ENCODE results near the gene NOP9. TPM values are rescaled to one million over a fixed set of nuclear protein-coding genes. Genes with fewer than 3 reads are reported as not detected.
"Not testable (repeated sequence)": the region's sequence is repeated elsewhere in the genome, so short reads cannot be mapped to it uniquely, and the experiment has no call there.

NOP9 gene
- polyA plus RNA-seq, 3 donors from 2014 or later: 1.4 to 2.4 TPM; not detected in 1

- H3K4me3 Mint-ChIP-seq: no peak overlapping the region
- H3K4me1 Mint-ChIP-seq: no peaks in the 10 kb centered on the region
- H3K27ac Mint-ChIP-seq: no peak overlapping the region
- no peak for DNase-seq
- H3K27me3 Mint-ChIP-seq (ENCODE audit: low read depth in 3 of 3): peaks cover 9 to 18% (median 13%) of the 10 kb centered on the region in 3 donors
- peaks cover 0 to 3% (median 0%) of the 10 kb centered on the region in 6 donors for H3K9me3 Mint-ChIP-seq
- no peaks in the 10 kb centered on the region for H3K36me3 Mint-ChIP-seq
Measured at GRCh38 chr14:24349742-24350141, 50.1 kb downstream of the NOP9 start.

GRCh38 chr14:24351517-24351916 lies 51.9 kb downstream of the NOP9 start:
- peaks cover 0 to 3% (median 0%) of the 10 kb centered on the region in 6 donors for H3K9me3 Mint-ChIP-seq
- H3K27me3 Mint-ChIP-seq (ENCODE audit: low read depth in 3 of 3): peaks cover 6 to 18% (median 11%) of the 10 kb centered on the region in 3 donors
- no peak overlapping the region for H3K4me3 Mint-ChIP-seq
- no peak overlapping the region for H3K27ac Mint-ChIP-seq
- no peaks in the 10 kb centered on the region for H3K4me1 Mint-ChIP-seq
- H3K36me3 Mint-ChIP-seq: no peaks in the 10 kb centered on the region
- no peak for DNase-seq

- no peak for DNase-seq
- Mint-ChIP-seq H3K9me3 (peaks cover 0 to 3% (median 0%) of the 10 kb centered on the region in 6 donors), H3K27me3 (ENCODE audit: low read depth in 3 of 3) (peaks cover 6 to 21% (median 8%) of the 10 kb centered on the region in 3 donors), H3K4me1 (no peaks in the 10 kb centered on the region), H3K4me3 (no peak overlapping the region), H3K36me3 (no peaks in the 10 kb centered on the region), H3K27ac (no peak overlapping the region)
Measured at GRCh38 chr14:24353559-24354481, 54.2 kb downstream of the NOP9 start.

- not testable (repeated sequence) for H3K4me3 Mint-ChIP-seq, DNase-seq
- H3K27me3 Mint-ChIP-seq (ENCODE audit: low read depth in 3 of 3): peaks cover 6 to 19% (median 8%) of the 10 kb centered on the region in 3 donors
Measured at GRCh38 chr14:24354482-24354825, 54.8 kb downstream of the NOP9 start.

GRCh38 chr14:24355009-24355408 lies 55.4 kb downstream of the NOP9 start:
- Mint-ChIP-seq H3K4me1 (no peaks in the 10 kb centered on the region), H3K27ac (no peak overlapping the region), H3K27me3 (ENCODE audit: low read depth in 3 of 3) (peaks cover 8 to 15% (median 12%) of the 10 kb centered on the region in 3 donors), H3K4me3 (no peak overlapping the region), H3K9me3 (peaks cover 0 to 4% (median 0%) of the 10 kb centered on the region in 6 donors), H3K36me3 (peaks cover 0 to 3% (median 0%) of the 10 kb centered on the region in 3 donors)
- no peak for DNase-seq

More at GRCh38 chr14:24354482-24354825, 54.8 kb downstream of the NOP9 start:
- not testable (repeated sequence) for H3K36me3 Mint-ChIP-seq, H3K27ac Mint-ChIP-seq, H3K9me3 Mint-ChIP-seq, H3K4me1 Mint-ChIP-seq

GRCh38 chr14:24356208-24356607 lies 56.6 kb downstream of the NOP9 start:
- H3K27ac Mint-ChIP-seq: no peak overlapping the region
- no peaks in the 10 kb centered on the region for H3K4me1 Mint-ChIP-seq
- peaks cover 0 to 4% (median 3%) of the 10 kb centered on the region in 3 donors for H3K36me3 Mint-ChIP-seq
- no peak overlapping the region for H3K4me3 Mint-ChIP-seq
- no peak for DNase-seq
- peaks cover 0 to 5% (median 0%) of the 10 kb centered on the region in 6 donors for H3K9me3 Mint-ChIP-seq
- H3K27me3 Mint-ChIP-seq (ENCODE audit: low read depth in 3 of 3): peaks cover 4 to 10% (median 8%) of the 10 kb centered on the region in 3 donors

Other genes with a start within 250 kb of the NOP9 start
- under 1 TPM; 0.09 to 0.82 (median 0.32) TPM for gene CARMIL3, start 247.8 kb upstream of the NOP9 start, polyA plus RNA-seq
- gene CPNE6, start 228.3 kb upstream of the NOP9 start, polyA plus RNA-seq: not detected
- 10 to 100 TPM in 2 of 3 donors, 1 to 10 TPM in 1; 8.2 to 13.3 (median 12.0) TPM for gene PCK2, start 205.5 kb upstream of the NOP9 start, polyA plus RNA-seq
- gene DCAF11, start 185.1 kb upstream of the NOP9 start, polyA plus RNA-seq: 100 to 1,000 TPM in 1 of 3 donors, 10 to 100 TPM in 2; 91.1 to 129 (median 98.2) TPM
- gene NRL, start 184.9 kb upstream of the NOP9 start, polyA plus RNA-seq: 1 to 10 TPM; 2.8 to 4.1 (median 3.0) TPM
- gene FITM1, start 169.2 kb upstream of the NOP9 start, polyA plus RNA-seq: under 1 TPM; 0.28 to 0.90 (median 0.85) TPM
- gene PSME1, start 163.7 kb upstream of the NOP9 start, polyA plus RNA-seq: 1,000 to 10,000 TPM; 1,115 to 1,243 (median 1,240) TPM
- gene EMC9, start 158.3 kb upstream of the NOP9 start, polyA plus RNA-seq: 10 to 100 TPM; 14.2 to 19.0 (median 17.6) TPM
- 1,000 to 10,000 TPM in 1 of 3 donors, 100 to 1,000 TPM in 2; 650 to 1,160 (median 776) TPM for gene PSME2, start 153.2 kb upstream of the NOP9 start, polyA plus RNA-seq
- gene RNF31, start 152.4 kb upstream of the NOP9 start, polyA plus RNA-seq: 10 to 100 TPM; 41.5 to 62.9 (median 59.5) TPM
- 100 to 1,000 TPM in 2 of 3 donors, 10 to 100 TPM in 1; 48.8 to 123 (median 102) TPM for gene IRF9, start 138.6 kb upstream of the NOP9 start, polyA plus RNA-seq
- gene REC8, start 127.8 kb upstream of the NOP9 start, polyA plus RNA-seq: 10 to 100 TPM in 1 of 3 donors, 1 to 10 TPM in 2; 1.7 to 15.2 (median 3.8) TPM
- gene IPO4, start 111.0 kb upstream of the NOP9 start, polyA plus RNA-seq: 10 to 100 TPM; 10.1 to 21.0 (median 11.3) TPM
- gene TM9SF1, start 104.4 kb upstream of the NOP9 start, polyA plus RNA-seq: 10 to 100 TPM; 31.0 to 60.5 (median 42.4) TPM
- gene TSSK4, start 94.2 kb upstream of the NOP9 start, polyA plus RNA-seq: 1 to 10 TPM in 2 of 3 donors, under 1 TPM in 1; 0.38 to 3.0 (median 3.0) TPM
- gene CHMP4A, start 86.4 kb upstream of the NOP9 start, polyA plus RNA-seq: 100 to 1,000 TPM; 162 to 203 (median 168) TPM
- 10 to 100 TPM; 29.2 to 45.5 (median 29.5) TPM for gene MDP1, start 83.8 kb upstream of the NOP9 start, polyA plus RNA-seq
- gene NEDD8, start 67.5 kb upstream of the NOP9 start, polyA plus RNA-seq: 100 to 1,000 TPM; 347 to 503 (median 373) TPM
- 100 to 1,000 TPM in 1 of 3 donors, 10 to 100 TPM in 2; 89.3 to 134 (median 96.0) TPM for gene GMPR2, start 66.9 kb upstream of the NOP9 start, polyA plus RNA-seq
- 100 to 1,000 TPM; 248 to 289 (median 249) TPM for gene TINF2, start 57.2 kb upstream of the NOP9 start, polyA plus RNA-seq
- under 1 TPM in 1 of 3 donors, not detected in 2; 0.41 TPM for gene TGM1, start 36.7 kb upstream of the NOP9 start, polyA plus RNA-seq
- 10 to 100 TPM; 23.3 to 52.0 (median 38.6) TPM for gene RABGGTA, start 28.3 kb upstream of the NOP9 start, polyA plus RNA-seq
- gene DHRS1, start 70 bp upstream of the NOP9 start, polyA plus RNA-seq: 10 to 100 TPM; 31.4 to 35.9 (median 31.7) TPM
- 10 to 100 TPM; 31.6 to 81.9 (median 52.1) TPM for gene CIDEB, start 8.1 kb downstream of the NOP9 start, polyA plus RNA-seq
- 1 to 10 TPM; 2.1 to 4.9 (median 3.9) TPM for gene LTB4R2, start 10.3 kb downstream of the NOP9 start, polyA plus RNA-seq
- 10 to 100 TPM; 12.4 to 13.7 (median 12.7) TPM for gene LTB4R, start 11.7 kb downstream of the NOP9 start, polyA plus RNA-seq
- gene ADCY4, start 35.2 kb downstream of the NOP9 start, polyA plus RNA-seq: under 1 TPM in 2 of 3 donors, not detected in 1; 0.31 to 0.52 TPM
- 10 to 100 TPM; 13.5 to 21.4 (median 16.0) TPM for gene RIPK3, start 40.1 kb downstream of the NOP9 start, polyA plus RNA-seq
- not detected for gene NFATC4, start 68.3 kb downstream of the NOP9 start, polyA plus RNA-seq
- gene NYNRIN, start 99.2 kb downstream of the NOP9 start, polyA plus RNA-seq: under 1 TPM in 2 of 3 donors, not detected in 1; 0.18 TPM
- not detected for gene CBLN3, start 129.8 kb downstream of the NOP9 start, polyA plus RNA-seq
- 10 to 100 TPM; 12.5 to 28.0 (median 25.6) TPM for gene KHNYN, start 130.1 kb downstream of the NOP9 start, polyA plus RNA-seq
- gene SDR39U1, start 142.9 kb downstream of the NOP9 start, polyA plus RNA-seq: 10 to 100 TPM; 62.2 to 91.2 (median 82.6) TPM
- not detected for gene CMA1, start 208.4 kb downstream of the NOP9 start, polyA plus RNA-seq

Data from immature natural killer cell (primary cell).